HG02623 (cell line): Measurements from ENCODE around the gene PET100.

Experiments
- ATAC-seq: cut with Tn5 transposase; IDR thresholded peaks from one replicate; pipeline ENCODE4 v1.9.1; 2021; ENCODE audit warnings: moderate library complexity; ENCODE audit not compliant: unreplicated experiment

PET100 gene

DNA sequence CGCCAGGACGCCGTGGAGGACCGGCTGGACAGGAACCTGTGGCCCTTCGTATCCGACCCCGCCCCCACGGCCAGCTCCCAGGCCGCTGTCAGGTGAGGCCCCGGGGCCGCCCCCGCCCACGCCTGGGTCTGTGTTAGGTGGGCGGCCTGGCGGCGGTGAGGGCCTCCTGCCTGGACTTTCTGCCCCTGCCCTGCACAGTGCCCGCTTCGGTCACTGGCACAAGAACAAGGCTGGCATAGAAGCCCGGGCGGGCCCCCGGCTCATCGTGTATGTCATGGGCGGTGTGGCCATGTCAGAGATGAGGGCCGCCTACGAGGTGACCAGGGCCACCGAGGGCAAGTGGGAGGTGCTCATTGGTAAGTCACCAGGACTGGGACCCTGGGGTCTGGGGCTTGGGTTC lies 17.6 kb downstream of the PET100 start:
- no peak for ATAC-seq

GRCh38 chr19:7648265-7649014 lies 18.8 kb downstream of the PET100 start:
- no peak for ATAC-seq

DNA sequence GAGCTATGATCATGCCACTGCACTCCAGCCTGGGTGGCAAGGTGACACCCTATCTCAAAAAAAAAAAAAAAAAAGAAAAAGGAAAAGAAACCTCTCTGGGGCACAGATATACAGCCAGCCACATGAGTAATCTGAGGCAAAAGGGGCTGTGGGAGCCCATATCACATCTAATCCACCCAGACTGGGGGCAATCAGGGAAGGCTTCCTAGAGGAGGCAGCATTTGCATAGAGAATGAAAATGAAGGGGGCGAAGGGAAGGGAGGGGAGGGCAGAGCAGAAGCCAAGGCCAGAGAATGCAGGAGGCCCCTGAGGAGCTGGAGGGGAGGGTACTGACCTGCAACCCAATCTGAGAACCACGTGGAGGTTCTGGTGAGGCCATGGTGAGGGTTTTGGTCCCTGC lies 20.6 kb downstream of the PET100 start:
- no peak for ATAC-seq

DNA sequence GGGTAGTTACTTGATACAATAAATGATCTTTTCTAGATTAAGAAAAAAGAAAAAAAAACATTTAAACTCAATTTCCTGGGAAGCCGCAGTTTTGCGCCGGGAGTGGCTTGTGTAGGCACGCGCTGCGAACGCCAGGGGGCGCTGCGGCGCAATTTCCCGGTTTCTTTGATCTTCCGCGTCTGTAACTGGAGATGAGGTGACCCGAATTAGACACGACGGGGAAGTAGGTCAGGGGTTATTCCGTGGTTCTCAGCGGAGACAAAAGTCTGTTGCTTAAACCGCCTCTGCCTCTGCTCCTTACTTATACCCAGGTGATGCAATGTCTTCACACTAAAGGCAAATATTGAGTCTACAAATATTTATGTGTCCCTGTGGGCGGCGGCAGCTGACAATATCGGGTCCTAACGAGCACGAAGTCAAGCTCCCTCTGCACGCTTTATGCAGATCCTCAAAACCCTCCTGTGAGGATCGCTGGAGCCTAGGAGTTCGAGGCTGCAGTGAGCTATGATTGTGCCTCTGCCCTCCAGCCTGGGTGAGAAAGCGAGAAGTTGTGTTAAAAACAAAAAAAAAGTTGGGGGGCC lies 22.6 kb downstream of the PET100 start:
- no peak for ATAC-seq

DNA sequence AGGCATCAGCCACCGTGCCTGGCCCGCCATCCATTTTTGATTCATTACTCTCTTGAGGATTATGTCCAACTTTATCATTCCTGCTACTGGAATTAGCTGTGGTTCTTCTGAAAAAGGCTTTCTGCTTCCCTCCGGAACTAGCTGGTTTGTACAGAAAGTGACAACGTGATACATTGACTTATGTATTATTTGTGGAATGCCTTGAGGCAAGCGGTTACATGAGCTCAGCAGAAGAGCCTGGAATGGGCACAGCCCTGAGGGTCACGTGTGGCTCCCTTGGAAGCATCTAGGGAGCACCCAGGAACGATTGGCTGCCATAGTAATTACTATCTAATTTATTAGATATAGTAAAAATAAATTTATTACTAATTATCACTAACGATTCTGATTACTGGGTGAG lies 24.8 kb downstream of the PET100 start:
- ATAC-seq = no peak

- no peak for ATAC-seq
These were observed 26.0 kb downstream of the PET100 start for GRCh38 chr19:7655581-7655980.

GRCh38 chr19:7657131-7657751 lies 27.6 kb downstream of the PET100 start:
- ATAC-seq = no peak

- no peak for ATAC-seq
These were observed 28.7 kb downstream of the PET100 start for GRCh38 chr19:7658219-7658686.

DNA sequence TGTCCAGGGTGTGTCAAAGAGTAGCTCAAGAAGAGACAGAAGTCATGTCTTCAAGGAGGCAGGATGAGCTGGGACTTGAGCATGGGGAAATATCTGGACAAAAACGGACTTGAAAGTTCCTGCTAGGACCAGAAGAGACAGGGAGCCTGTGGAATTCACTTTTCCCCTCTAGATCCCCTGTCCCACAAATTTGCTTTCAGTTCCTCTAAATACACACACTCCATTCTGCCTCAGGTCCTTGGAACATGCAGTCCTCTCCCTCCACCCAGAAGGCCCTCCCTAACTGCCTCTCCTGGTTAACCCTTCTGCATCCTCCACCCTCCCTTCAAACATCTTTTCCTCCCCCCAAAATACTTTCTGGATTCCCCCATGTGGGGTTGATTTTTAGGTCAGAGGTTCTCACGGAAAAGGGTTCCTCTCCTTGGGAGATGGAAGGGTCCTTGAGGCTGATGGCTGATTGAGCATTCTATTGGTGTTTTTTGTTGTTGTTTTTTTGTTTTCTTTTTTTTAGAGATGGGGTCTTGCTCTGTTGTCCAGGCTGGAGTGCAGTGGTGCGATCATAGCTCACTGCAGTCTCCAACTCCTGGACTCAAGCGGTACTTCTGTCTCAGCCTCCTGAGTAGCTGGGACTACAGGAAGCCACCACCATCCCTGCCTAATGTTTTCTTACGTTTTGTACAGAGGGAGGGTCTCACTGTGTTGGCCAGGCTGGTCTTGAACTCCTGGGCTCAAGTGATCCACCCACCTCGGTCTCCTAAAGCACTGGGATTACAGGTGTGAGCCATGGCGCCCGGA lies 32.3 kb downstream of the PET100 start:
- ATAC-seq = no peak

DNA sequence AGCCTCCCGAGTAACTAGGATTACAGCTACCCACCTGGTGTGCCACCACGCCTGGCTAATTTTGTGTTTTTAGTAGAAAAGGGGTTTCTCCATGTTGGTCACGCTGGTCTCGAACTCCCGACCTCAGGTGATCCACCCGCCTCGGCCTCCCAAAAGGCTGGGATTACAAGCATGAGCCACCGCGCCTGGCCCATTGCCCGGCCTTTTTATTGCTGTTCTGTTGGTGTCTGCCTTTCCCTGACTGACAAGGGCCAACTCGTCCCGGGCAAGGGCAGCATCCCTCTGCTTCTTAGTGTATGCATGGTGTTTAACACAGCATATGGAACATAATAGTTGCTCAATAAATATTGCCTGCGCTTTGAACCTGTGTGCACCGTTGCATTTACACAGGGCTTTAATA lies 33.1 kb downstream of the PET100 start:
- no peak for ATAC-seq

DNA sequence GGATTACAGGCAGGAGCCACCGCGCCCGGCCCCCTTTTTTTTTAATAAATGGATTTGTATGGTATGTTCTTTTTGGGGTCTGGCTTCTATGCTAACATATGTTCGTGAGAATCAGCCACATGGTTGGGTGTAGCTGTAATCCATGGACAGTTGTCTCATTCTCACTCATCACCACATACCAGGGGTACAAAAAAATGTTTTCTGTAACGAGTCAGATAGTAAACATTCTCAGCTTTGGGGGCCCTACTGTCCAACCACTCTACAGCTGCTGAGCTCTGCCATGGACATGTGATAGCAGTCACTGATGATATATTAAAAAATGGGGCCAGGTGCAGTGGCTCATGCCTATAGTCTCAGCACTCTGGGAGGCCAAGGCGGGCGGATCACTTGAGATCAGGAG lies 34.1 kb downstream of the PET100 start:
- ATAC-seq = no peak

GRCh38 chr19:7665076-7665475 lies 35.5 kb downstream of the PET100 start:
- no peak for ATAC-seq

DNA sequence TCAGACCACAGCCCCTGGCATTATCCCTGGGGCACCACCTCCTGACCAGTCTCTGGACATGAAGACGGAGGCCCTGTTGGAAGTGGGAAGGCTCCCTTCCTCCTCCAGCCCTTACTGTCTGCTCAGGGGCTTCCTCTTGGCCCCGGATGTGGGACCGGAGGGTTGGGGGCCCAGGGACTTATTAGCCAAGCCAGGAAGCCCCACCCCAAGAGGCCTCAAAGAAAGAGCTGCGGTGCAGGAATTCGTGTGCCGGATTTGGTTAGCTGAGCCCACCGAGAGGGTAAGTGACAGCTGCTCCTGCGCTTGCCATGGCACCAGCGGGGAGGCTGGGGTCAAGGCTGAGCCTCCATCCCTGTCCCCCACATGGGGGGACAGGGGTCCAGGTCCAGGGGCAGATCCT lies 39.2 kb downstream of the PET100 start, which contains the start of gene RETN:
TSS of gene RETN (plus strand) at position 208 of the 400 bp plus-strand sequence. CDS start 278 bp downstream, outside the sequence.
- ATAC-seq = no peak

GRCh38 chr19:7669641-7670040 lies 40.0 kb downstream of the PET100 start:
- no peak for ATAC-seq

DNA sequence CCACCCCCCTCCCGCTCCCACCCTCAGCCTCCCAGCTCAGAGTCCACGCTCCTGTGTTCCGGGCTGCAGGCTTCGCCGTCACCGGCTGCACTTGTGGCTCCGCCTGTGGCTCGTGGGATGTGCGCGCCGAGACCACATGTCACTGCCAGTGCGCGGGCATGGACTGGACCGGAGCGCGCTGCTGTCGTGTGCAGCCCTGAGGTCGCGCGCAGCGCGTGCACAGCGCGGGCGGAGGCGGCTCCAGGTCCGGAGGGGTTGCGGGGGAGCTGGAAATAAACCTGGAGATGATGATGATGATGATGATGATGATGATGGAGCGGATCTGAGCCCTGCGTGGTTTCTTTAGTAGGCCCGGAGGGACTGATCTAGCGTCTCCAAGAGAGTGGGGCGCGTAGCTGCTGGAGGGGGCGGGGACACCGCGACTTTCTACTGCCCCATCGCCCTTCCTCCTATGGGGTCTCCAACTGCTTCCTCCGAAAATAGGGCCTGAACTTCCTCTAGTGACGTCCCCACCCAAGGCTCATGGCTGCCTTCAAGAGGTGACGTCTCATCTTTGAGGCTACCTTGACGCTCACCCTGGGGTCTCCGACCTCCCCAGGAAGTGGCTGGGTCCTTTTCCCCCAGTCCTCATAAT lies 40.7 kb downstream of the PET100 start:
- ATAC-seq = no peak

- ATAC-seq = no peak
These were observed 41.2 kb downstream of the PET100 start for GRCh38 chr19:7670790-7671189.

DNA sequence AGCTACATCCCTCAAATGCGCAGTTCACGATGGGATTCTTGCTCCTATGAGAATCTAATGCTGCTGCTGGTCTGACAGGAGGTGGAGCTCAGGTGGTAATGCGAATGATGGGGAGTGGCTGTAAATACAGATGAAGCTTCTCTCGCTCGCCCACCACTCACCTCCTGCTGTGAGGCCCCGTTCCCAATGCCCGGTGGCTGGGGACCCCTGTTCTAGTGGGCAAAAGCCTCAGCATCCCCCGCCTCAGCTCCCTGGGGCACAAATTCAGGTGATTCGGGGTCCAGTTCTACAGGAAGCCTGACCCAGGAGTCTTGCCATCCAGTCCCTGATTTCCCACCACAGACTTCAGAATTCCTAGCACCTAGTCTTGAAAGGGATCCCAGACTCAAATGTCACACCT lies 42.9 kb downstream of the PET100 start:
- ATAC-seq = no peak

GRCh38 chr19:7674010-7675005 lies 44.7 kb downstream of the PET100 start:
- ATAC-seq = no peak

- ATAC-seq = no peak
These were observed 46.8 kb downstream of the PET100 start for GRCh38 chr19:7676376-7676775.

DNA sequence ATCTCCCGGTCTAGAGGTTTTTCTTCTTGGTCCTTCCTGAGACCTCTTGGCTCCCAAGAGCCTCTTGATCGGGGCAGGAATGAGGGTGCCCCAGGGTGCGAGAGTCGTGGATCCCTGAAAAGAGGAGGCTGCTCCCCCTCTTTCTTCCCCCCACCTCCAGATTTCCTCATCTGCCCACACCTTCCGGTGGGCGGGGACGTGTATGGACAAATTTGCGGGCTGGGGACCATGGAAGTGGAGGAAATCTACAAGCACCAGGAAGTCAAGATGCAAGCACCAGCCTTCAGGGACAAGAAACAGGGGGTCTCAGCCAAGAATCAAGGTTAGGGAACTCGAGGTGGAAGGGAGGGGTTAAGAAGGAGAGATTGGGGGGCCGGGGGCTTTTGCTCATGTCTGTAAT lies 47.3 kb downstream of the PET100 start, which contains the start of gene MCEMP1:
TSS of gene MCEMP1 (plus strand) at position 237 of the 400 bp plus-strand sequence. CDS start at position 268, 31 bp downstream.
- no peak for ATAC-seq
